ENCODE data around the gene CTNND1.

DNA sequence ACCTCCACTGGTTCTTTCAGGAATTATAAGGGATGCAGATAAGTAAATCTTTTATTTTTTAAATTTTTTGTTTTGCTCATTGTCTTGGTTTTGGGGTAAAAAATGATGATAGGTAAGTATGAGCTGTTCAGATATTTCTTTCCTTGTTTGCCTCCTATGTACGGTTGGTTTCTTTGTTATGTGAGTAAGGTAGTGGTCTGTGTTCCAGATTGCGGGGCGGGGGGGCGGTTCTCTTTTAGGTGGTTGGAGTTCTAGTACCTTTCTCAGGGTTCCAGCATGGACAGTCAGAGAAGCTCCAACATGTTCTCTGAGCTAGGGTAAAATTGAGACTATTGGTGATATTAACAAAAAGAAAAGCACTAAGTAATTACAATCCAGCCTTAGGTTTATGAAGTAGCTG is 2.4 kb downstream of the CTNND1 start:
- TF ChIP-seq, protein P1, sequence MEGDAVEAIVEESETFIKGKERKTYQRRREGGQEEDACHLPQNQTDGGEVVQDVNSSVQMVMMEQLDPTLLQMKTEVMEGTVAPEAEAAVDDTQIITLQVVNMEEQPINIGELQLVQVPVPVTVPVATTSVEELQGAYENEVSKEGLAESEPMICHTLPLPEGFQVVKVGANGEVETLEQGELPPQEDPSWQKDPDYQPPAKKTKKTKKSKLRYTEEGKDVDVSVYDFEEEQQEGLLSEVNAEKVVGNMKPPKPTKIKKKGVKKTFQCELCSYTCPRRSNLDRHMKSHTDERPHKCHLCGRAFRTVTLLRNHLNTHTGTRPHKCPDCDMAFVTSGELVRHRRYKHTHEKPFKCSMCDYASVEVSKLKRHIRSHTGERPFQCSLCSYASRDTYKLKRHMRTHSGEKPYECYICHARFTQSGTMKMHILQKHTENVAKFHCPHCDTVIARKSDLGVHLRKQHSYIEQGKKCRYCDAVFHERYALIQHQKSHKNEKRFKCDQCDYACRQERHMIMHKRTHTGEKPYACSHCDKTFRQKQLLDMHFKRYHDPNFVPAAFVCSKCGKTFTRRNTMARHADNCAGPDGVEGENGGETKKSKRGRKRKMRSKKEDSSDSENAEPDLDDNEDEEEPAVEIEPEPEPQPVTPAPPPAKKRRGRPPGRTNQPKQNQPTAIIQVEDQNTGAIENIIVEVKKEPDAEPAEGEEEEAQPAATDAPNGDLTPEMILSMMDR (IDR thresholded peaks at IDR 0.05; ENCODE audit: poor library complexity) = no peak
- TF ChIP-seq EZH2 (IDR thresholded peaks at IDR 0.05; ENCODE audit: borderline replicate concordance) = no peak
- no peak for TF ChIP-seq EZH2phosphoT487 (IDR thresholded peaks at IDR 0.05; ENCODE audit: low read depth, severe bottlenecking, unreplicated experiment)

Measured in hepatocyte (in vitro differentiated cells).